DMS153 treated with DMSO at 0.1 percent for 48 hours (cell line): Measurements from ENCODE around the gene ATRN.
"Not testable (repeated sequence)": the region's sequence is repeated elsewhere in the genome, so short reads cannot be mapped to it uniquely, and the experiment has no call there.

Experiments used
- DNase-seq: peaks from one replicate; lab custom pipeline; 2025; ENCODE audit not compliant: unreplicated experiment; lab: John Stamatoyannopoulos, UW

The ATRN gene

GRCh38 chr20:3560578-3560977 lies 89.8 kb downstream of the ATRN start:
- DNase-seq = no peak

DNA sequence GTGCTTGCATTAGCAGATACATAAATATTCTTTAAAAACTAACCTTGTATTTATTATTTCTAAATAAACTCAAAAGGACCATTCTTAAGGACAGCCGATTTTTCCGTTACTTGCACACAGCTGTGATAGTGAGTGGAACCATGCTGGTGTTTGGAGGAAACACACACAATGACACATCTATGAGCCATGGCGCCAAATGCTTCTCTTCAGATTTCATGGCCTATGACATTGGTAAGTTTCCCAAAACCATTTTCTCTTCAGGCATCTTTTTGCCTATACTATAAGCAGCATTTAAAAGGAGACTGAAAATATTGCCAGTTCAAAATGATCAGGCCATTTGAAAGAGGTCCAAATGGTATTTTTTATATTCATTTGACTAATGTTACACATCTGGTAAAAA lies 92.3 kb downstream of the ATRN start:
- DNase-seq = no peak

- peak; percentile 26 for DNase-seq
Observed at GRCh38 chr20:3563548-3564177, 92.8 kb downstream of the ATRN start.

DNA sequence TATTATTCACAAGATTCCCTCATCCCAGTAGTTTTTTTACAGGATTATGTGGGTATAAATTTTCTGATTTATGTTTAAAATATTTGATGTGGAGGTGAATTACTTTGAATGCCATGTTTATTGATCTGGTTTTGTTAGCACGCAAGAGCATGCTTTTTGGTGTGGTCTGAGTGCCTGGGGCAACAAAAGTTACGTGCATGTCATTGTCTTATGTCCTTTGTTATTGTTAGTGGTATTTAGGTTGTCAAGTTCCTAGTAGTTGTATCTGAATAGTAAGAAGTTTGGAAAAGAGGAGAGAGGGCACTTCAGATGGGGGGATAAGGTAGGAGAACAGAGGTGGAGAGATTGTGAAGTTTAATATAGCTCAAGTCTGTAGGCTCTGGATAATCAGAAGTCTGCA lies 95.0 kb downstream of the ATRN start:
- no peak for DNase-seq

GRCh38 chr20:3572151-3572550 lies 101.3 kb downstream of the ATRN start:
- DNase-seq = no peak

GRCh38 chr20:3576363-3576762 lies 105.5 kb downstream of the ATRN start:
- DNase-seq = no peak

DNA sequence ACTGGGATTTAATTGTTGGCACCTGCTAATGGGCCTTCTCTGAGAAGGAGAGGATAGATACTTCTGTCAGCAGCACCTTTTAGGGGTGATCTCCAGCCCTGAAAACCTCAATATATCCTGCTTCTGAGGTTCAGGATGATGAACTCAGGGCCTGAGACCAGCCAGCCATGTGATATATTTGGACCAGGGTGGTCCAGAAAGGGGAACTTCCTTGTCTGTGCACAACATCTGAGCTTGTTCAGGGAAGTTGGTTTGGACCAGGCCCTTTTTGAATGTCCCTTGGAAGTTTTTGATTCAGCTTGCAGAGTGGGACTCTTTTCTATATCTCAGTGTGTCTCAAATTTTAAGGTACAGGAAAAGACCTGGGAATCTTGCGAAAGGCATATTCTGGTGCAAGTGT lies 106.5 kb downstream of the ATRN start:
- DNase-seq = no peak

DNA sequence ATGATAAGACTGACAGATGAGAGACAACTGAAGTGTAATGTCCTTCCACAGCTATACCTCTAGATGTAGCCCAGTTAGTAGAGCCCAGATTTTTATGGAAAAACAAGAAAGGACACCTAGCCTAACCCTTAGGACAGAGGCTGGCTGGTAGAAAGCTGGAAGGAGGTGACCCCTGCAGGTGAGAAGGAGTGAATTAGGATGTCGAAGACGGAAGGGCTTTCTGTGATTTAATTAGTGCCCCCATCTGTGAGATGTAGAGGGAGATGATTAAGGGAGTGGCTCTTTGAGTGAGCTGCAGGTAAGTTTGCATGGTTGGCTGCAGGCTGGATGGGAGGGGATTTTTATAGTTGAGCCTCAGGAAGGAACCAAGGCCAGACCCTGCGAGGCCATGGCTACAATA lies 109.6 kb downstream of the ATRN start:
- no peak for DNase-seq

GRCh38 chr20:3583765-3584164 lies 112.9 kb downstream of the ATRN start:
- DNase-seq = no peak

DNA sequence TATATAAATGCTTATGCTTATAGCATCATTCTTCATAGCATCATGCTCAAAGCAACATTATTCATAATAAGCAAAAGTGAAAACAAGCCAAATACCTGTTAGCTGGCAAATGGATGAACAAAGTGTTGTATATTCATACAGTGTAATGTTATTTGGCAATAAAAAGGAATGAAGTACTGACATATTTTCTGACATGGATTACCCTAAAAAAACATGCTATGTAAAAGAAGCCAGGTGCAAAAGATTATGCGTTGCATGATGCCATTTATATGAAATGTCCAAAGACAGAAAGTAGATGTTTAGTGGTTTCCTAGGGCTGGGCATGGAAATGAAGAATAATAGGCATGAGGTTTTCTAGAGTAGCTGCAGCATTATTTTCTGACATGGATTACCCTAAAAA lies 115.3 kb downstream of the ATRN start:
- DNase-seq = no peak

DNA sequence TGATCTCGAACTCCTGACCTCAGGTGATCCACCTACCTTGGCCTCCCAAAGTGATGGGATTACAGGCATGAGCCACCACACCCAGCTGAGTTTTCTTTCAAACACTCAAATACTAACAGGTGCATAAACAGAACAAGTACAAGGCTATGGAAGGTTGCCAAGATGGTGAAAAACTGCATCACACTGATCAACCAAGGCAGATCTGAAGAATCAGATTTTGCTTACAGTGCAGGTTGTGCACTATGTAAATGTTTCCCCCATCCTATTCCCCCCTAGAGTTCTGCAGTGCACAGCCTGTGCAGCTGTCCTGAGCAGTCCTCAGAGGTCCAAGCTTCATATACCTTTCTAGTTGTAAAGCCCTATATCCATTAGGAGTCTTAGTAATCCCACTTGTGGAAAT lies 119.3 kb downstream of the ATRN start:
- DNase-seq = no peak

GRCh38 chr20:3592931-3593330 lies 122.1 kb downstream of the ATRN start:
- no peak for DNase-seq

DNA sequence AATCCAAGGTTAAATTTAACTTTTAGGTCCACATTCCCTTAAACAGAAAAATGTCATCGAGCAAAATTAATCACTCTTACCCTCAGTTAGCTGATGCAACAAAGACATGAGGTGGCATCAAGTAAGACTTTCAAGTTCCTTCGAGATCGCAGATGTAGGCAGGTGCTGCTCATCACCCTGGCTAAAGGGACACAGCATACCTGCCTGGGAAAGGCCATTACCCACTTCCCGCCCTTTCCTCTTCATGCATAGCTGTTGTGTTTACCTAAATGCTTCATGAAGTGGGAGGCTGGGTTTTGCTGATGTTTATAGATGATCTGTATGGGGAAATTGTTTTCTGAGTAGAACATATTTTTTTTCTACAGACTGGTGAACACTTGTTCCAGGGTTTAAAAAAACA lies 124.7 kb downstream of the ATRN start:
- peak; percentile 69 for DNase-seq

DNA sequence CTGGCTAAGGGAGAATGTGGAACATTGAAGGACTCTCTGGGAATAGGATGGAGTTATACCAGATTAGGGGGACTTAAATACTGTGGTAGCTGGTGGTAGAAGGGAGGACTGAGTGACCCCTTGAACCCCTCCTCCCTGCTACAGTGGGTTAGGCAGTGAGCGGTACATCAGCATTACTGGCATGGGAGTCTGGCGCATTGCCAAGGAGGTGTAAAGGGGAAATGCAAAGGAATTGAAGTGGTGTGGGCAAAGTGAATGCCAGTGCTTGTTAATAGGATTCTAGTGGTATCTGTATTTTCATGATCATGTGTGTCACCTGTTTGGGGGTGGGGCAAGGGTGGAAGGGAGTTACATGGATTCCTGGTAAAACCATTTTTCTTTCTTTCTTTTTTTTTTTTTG lies 132.3 kb downstream of the ATRN start:
- no peak for DNase-seq

- not testable (repeated sequence) for DNase-seq
Observed at GRCh38 chr20:3605386-3605886, 134.6 kb downstream of the ATRN start.

DNA sequence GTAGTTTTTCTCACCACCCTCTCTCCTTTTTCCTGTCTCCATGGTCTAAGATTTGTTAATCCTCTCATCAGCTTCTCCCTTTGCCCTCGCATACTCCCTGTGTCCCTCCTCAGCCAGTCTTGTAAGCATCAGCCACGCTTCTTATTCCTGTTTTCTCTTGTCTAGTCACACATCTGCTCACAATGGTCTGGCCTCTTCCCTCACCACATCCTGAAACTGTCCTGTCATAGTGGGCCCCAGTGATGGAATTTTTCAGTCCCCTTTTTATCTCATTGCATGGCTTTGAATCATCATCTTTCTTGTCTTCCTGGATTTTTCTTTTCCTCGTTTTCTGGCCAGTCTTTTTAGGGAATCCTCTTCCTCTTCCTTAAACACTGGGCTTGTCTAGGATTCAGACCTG lies 135.2 kb downstream of the ATRN start:
- no peak for DNase-seq

DNA sequence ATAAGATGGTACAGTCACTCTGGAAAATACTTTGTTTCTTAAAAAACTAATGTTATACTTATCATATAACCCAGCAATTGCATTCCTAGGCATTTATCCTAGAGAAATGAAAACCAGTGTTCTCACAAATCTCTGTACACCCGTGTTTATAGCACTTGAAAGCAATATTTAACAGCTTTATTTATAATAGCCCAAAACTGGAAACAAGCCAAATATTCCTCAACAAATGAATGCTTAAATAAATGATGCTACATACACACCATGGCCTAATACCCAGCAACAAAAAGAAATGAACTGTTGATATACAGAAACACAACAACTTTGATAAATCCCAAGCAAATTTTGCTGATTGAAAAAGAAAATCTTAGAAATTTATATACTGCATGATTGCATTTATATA lies 141.1 kb downstream of the ATRN start:
- no peak for DNase-seq

GRCh38 chr20:3612795-3613572 lies 142.2 kb downstream of the ATRN start:
- DNase-seq = no peak

GRCh38 chr20:3613821-3614440 lies 143.1 kb downstream of the ATRN start:
- no peak for DNase-seq

DNA sequence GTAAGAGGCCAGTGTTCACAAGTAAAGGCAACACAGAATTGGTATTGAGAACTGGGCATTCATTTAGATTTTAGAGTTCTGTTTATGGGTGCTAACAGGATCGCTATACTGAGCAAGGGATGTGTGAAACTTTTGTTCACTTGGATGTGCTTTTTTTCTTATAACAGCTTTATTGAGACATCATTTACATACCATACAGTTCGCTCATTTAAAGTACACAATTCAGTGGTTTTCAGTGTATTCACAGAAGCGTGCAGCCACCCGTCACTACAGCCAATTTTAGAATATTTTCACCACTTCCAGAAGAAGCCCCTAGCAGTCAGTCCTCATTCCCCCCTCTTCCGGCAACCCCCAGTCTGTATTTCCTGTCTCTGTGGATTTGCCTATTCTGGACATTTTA lies 143.6 kb downstream of the ATRN start:
- DNase-seq = no peak

DNA sequence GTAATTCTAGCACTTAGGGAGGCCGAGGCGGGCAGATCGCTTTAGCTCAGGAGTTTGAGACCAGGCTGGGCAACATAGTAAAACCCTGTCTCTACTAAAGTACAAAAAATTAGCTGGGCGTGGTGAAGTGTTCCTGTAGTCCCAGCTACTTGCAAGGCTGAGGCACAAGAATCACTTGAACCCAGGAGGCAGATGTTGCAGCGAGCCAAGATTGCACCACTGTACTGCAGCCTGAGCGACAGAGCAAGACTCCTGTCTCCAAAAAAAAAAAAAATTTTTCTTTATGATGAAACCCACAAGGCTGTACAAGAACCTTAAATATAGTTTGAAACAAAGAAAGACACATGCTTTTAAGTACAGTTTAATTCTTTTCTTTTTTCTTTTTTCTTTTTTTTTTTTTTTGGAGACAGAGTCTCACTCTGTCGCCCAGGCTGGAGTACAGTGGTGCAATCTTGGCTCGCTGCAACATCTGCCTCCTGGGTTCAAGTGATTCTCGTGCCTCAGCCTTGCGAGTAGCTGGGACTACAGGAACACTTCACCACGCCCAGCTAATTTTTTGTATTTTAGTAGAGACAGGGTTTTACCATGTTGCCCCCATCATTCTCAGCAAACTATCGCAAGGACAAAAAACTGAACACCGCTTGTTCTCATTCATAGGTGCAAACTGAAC lies 144.5 kb downstream of the ATRN start:
- not testable (repeated sequence) for DNase-seq

GRCh38 chr20:3616250-3616649 lies 145.4 kb downstream of the ATRN start:
- no peak for DNase-seq
